GM13976 (cell line): ENCODE data around the gene CDHR4.

ENCODE experiments used
- DNase-seq: peaks from one replicate; pipeline ENCODE4 v3.0.0; 2012; ENCODE audit warnings: low spot score
- CTCF ChIP-seq: IDR thresholded peaks from 2 replicates; pipeline ENCODE4 v1.5.1; 2012; ENCODE audit warnings: borderline replicate concordance, mild to moderate bottlenecking; ENCODE audit not compliant: insufficient read depth; ENCODE audit errors: extremely low read depth, missing control alignments, control extremely low read depth
- in situ Hi-C: fragments of 300-500 bp; cut with MboI; formaldehyde crosslinking; loops from one replicate; pipeline ENCODE4 v1.12.0; 2022; ENCODE audit warnings: low sequenced_read_pairs, mixed read lengths, inconsistent platforms; ENCODE audit not compliant: unreplicated experiment

Gene CDHR4

GRCh38 chr3:49763981-49764380 is 35.7 kb downstream of the CDHR4 start:
- in situ Hi-C loops, result no loop called here
- no peak for DNase-seq
- TF ChIP-seq CTCF, result no peak

GRCh38 chr3:49761661-49762060 is 38.0 kb downstream of the CDHR4 start:
- DNase-seq, result no peak
- TF ChIP-seq CTCF, result no peak
- in situ Hi-C loops, result no loop called here

- no peak for TF ChIP-seq CTCF
- in situ Hi-C loops, result no loop called here
Measured at GRCh38 chr3:49759226-49759625, 40.4 kb downstream of the CDHR4 start.

GRCh38 chr3:49757197-49757596 is 42.5 kb downstream of the CDHR4 start:
- in situ Hi-C loops, result no loop called here
- no peak for DNase-seq
- TF ChIP-seq CTCF, result no peak

More at GRCh38 chr3:49759226-49759625, 40.4 kb downstream of the CDHR4 start:
- DNase-seq, result no peak

GRCh38 chr3:49756036-49756435 is 43.6 kb downstream of the CDHR4 start:
- in situ Hi-C loops, result no loop called here
- DNase-seq, result no peak
- no peak for TF ChIP-seq CTCF

GRCh38 chr3:49754536-49754935 is 45.1 kb downstream of the CDHR4 start:
- no peak for TF ChIP-seq CTCF
- DNase-seq, result no peak
- in situ Hi-C loops, result no loop called here

GRCh38 chr3:49751501-49751900 is 48.2 kb downstream of the CDHR4 start:
- no peak for DNase-seq
- no peak for TF ChIP-seq CTCF
- in situ Hi-C loops, result no loop called here
